ENCODE results near the gene ITM2A. TPM values are rescaled to one million over a fixed set of nuclear protein-coding genes. Genes with fewer than 3 reads are reported as not detected.

The ITM2A gene
- total RNA-seq, 1 experiment from 2014 or later, result 29.9 TPM

DNA sequence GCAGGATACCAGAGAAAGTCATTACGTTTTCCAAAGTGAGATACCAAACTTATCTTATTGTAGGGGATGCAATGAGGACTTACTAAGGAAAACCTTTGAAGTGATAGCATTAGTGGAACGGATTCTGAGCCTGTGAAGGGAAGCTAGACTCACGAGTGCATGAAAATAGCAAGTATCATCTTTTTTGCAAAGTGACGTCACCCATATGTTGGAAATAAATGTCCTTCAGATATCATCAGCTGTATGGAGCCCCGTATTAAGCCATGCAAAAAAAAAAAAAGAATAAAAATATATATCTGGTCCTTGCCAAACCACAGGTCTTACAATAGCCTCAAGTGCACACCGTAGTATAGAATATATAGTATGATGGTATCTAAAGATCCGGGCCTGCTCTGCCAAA lies 46.8 kb upstream of the ITM2A start:
- no peaks in the 10 kb centered on the region for H3K79me1 ChIP-seq (ENCODE audit: insufficient read depth, low read depth, low read length, poor library complexity, severe bottlenecking)
- no peak overlapping the region for H3K27ac ChIP-seq (ENCODE audit: insufficient read length, low read depth, low read length)
- no peak overlapping the region for H3K4ac ChIP-seq (ENCODE audit: low read depth, low read length)
- no CpG with 5 or more reads among the region's 7 CpGs for WGBS (ENCODE audit: extremely low coverage, insufficient read length, low lambda C conversion rate)
- no peak overlapping the region for H2BK20ac ChIP-seq (ENCODE audit: low read depth, low read length, poor library complexity, severe bottlenecking)
- H4K91ac ChIP-seq (ENCODE audit: insufficient read length, low read depth, low read length), result no peak overlapping the region
- no peak overlapping the region for H3K27ac Mint-ChIP-seq
- H3K56ac ChIP-seq (ENCODE audit: insufficient read length, low read depth, low read length), result no peak overlapping the region
- H3K23me2 ChIP-seq (ENCODE audit: insufficient read length, low read depth, low read length, poor library complexity, severe bottlenecking), result no peaks in the 10 kb centered on the region
- no peak overlapping the region for H3K4me2 ChIP-seq (ENCODE audit: insufficient read depth, insufficient read length, low read length)
- H2AFZ ChIP-seq (ENCODE audit: low read length), result no peak overlapping the region
- no peak for DNase-seq
- no peak overlapping the region for H2BK120ac ChIP-seq (ENCODE audit: low read depth, low read length, poor library complexity, severe bottlenecking)
- H3K9ac ChIP-seq (ENCODE audit: extremely low read depth, insufficient read length, low read length), result no peak overlapping the region
- H3K27me3 Mint-ChIP-seq (ENCODE audit: low read depth), result no peaks in the 10 kb centered on the region
- H3K9me3 ChIP-seq (ENCODE audit: control insufficient read depth, low read depth, low read length), result no peaks in the 10 kb centered on the region
- no peak overlapping the region for H3K4me3 Mint-ChIP-seq
- H3K23ac ChIP-seq (ENCODE audit: insufficient read length, low read depth, low read length), result no peak overlapping the region
- H4K8ac ChIP-seq (replicated peaks; ENCODE audit: insufficient read length, low read depth, low read length), result no peak overlapping the region
- no peak overlapping the region for H3T11ph ChIP-seq (ENCODE audit: low read length)
- no peak overlapping the region for H2BK5ac ChIP-seq (ENCODE audit: insufficient read length, low read length)
- no peaks in the 10 kb centered on the region for H3K36me3 Mint-ChIP-seq (ENCODE audit: insufficient read depth in 1 of 3, low read depth in 3 of 3)
- TF ChIP-seq CTCF (conservative IDR thresholded peaks at IDR 0.05), result no peak
- H3K14ac ChIP-seq (ENCODE audit: insufficient read depth, low read length), result no peak overlapping the region
- H4K5ac ChIP-seq (ENCODE audit: insufficient read length, low read depth, low read length), result no peak overlapping the region
- H2BK12ac ChIP-seq (ENCODE audit: insufficient read length, low read depth, low read length), result no peak overlapping the region
- no peaks in the 10 kb centered on the region for H3K27me3 ChIP-seq (ENCODE audit: insufficient read depth, low read length)
- H4K20me1 ChIP-seq (ENCODE audit: control insufficient read depth, insufficient read depth, insufficient read length), result no peaks in the 10 kb centered on the region
- H3K9me3 Mint-ChIP-seq, result peaks cover 37 to 42% of the 10 kb centered on the region in 2 experiments
- no peaks in the 10 kb centered on the region for H3K4me1 Mint-ChIP-seq
- no peak overlapping the region for H3K18ac ChIP-seq (ENCODE audit: insufficient read length, low read depth, low read length)
- H3K79me2 ChIP-seq (ENCODE audit: insufficient read depth, low read length), result no peaks in the 10 kb centered on the region
- no peak overlapping the region for H2BK15ac ChIP-seq (ENCODE audit: low read depth, low read length)
- H2AK5ac ChIP-seq (ENCODE audit: insufficient read length, low read length), result no peak overlapping the region
- H3K4me1 ChIP-seq (ENCODE audit: insufficient read depth, low read length), result no peaks in the 10 kb centered on the region

All from H9 (cell line).